IPS-15b (cell line): ENCODE results near the gene BICC1.

Experiments used
- H3K27me3 ChIP-seq: one replicate; pipeline ENCODE4 v1.6.1; 2013; ENCODE audit warnings: low read length; ENCODE audit not compliant: control insufficient read depth, insufficient read depth
- H3K36me3 ChIP-seq: one replicate; pipeline ENCODE4 v1.6.1; 2013; ENCODE audit warnings: low read length; ENCODE audit not compliant: control insufficient read depth, insufficient read depth
- H3K4me1 ChIP-seq: one replicate; pipeline ENCODE4 v1.6.1; 2013; ENCODE audit warnings: mild to moderate bottlenecking, low read length; ENCODE audit not compliant: control insufficient read depth, insufficient read depth
- H3K4me3 ChIP-seq: one replicate; pipeline ENCODE4 v1.5.1; 2013; ENCODE audit warnings: low read depth, low read length
- H3K9ac ChIP-seq: one replicate; pipeline ENCODE4 v1.6.1; 2013; ENCODE audit warnings: low read depth, mild to moderate bottlenecking, low read length
- H3K9me3 ChIP-seq: one replicate; pipeline ENCODE4 v1.6.1; 2013; ENCODE audit warnings: mild to moderate bottlenecking, low read length; ENCODE audit not compliant: control insufficient read depth, insufficient read depth

Gene BICC1

DNA sequence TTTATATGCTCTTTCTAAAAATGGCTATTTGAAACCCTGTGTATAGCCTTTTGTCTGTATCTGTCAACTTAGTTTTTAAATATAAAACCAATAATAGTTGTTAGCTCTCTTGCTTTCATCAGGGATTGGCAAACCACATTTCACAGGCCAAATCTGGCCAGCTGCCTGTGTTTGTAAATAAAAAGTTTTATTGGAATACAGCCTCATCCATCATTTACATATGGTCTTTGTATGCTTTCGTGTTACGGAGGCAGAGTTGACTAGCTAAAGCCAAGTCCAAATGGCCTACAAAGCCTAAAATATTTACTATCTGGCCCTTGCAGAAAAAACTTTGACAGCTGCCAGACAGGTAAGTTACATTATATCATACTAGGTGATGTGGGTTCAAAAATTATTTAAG, 235.0 kb downstream of the BICC1 start:
- Histone ChIP-seq H3K9ac (no peak overlapping the region), H3K36me3 (no peaks in the 10 kb centered on the region), H3K9me3 (no peaks in the 10 kb centered on the region), H3K27me3 (no peaks in the 10 kb centered on the region), H3K4me1 (peaks cover 8% of the 10 kb centered on the region), H3K4me3 (no peak overlapping the region)

DNA sequence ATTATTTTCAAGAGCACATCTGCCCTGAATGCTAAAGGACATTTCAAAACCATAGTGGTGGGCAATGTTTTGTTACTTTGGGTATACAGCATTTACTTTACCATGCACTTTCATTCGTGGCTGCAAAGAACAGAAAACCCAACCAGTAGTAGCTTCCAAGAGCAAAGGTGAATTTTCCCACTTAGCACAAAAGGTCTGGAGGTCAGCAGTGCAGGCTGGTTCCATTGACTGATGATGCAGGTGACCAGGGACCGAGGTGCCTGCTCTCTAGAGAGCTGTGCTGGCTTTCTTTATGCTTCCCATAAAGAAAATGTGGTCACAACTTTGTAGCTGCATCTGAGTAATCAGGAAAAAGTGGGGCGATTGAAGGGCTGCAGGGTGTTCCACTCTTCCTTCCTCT, 240.0 kb downstream of the BICC1 start:
- no peaks in the 10 kb centered on the region for H3K9me3 ChIP-seq
- H3K27me3 ChIP-seq = no peaks in the 10 kb centered on the region
- H3K4me3 ChIP-seq = no peak overlapping the region
- H3K36me3 ChIP-seq = no peaks in the 10 kb centered on the region
- no peaks in the 10 kb centered on the region for H3K4me1 ChIP-seq
- H3K9ac ChIP-seq = no peak overlapping the region

DNA sequence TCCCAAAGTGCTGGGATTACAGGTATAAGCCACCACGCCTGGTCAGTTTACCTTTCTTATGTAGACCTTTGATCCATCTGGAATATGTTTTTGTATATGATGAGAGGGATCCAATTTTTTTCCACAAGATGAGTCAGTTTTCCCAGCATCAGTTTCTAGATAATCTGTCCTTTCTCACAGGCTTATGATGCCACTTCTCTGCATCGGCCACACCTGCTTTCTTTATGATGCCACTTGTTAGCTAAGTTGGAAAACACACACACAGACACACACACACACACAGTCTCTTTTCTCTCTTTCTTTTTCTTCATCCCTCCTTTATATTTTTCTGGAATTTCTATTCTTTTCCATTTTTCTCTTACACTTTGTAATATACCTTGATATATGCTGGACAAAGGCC, 240.8 kb downstream of the BICC1 start:
- H3K9me3 ChIP-seq = no peaks in the 10 kb centered on the region
- no peaks in the 10 kb centered on the region for H3K4me1 ChIP-seq
- H3K9ac ChIP-seq = no peak overlapping the region
- no peak overlapping the region for H3K4me3 ChIP-seq
- H3K36me3 ChIP-seq = no peaks in the 10 kb centered on the region
- H3K27me3 ChIP-seq = no peaks in the 10 kb centered on the region

DNA sequence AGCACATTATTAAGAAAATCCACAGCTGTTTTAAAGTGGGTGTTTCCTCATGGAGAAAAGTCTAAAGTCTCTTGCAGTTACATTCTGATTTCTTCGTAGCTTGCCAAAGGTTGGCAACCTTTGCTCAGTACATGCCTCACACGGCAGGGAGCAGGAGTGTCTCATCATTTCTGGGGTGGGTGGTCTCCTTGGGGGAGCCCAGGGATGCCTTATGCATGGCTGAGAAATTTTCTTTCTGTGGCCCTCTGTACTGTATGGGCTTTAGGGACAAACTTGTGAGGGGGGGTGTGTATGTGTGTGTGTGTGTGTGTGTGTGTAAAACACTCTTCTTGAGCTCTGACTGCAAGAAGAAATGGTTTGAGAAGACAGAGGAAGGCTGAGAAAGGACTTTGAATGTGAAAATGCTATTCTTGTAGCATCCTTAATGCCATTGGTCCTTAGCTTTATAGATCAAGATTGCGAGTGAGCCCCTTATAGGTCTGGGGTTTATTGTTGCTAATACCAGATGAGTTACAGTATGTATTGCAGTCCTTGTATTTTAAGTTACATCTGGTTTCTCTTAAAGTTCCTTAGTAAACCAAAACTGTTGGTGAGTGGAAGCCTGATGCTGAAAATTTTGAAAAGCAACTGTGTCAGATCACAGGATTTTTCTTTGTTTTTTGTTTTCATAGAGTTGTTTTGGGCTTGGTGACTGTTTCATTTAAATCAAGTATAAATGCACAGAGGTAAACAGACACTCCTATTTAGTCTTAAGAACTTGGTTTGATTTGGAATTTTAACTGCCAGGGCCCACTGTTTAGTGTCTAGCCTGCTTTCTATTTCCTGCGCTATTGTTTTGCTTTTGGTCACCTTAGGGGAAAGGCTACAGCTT, 242.0 kb downstream of the BICC1 start:
- no peaks in the 10 kb centered on the region for H3K27me3 ChIP-seq
- H3K4me3 ChIP-seq = no peak overlapping the region
- H3K4me1 ChIP-seq = no peaks in the 10 kb centered on the region
- H3K9me3 ChIP-seq = no peaks in the 10 kb centered on the region
- H3K36me3 ChIP-seq = no peaks in the 10 kb centered on the region
- H3K9ac ChIP-seq = no peak overlapping the region

DNA sequence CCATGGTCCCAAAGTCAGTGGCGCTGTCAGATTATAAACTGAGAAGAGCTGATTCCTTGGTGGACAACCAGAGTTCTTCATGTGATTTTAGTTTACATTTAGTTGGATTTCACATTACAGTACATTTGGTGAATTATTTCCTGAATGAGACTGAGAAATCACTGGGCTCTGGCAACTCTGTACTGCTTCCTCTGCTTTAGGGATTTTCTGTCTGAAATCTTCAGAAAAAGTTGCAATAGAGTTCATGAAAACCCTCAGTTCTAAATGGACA, 242.6 kb downstream of the BICC1 start:
- H3K36me3 ChIP-seq = no peaks in the 10 kb centered on the region
- H3K9ac ChIP-seq = no peak overlapping the region
- H3K27me3 ChIP-seq = no peaks in the 10 kb centered on the region
- H3K4me3 ChIP-seq = no peak overlapping the region
- H3K4me1 ChIP-seq = no peaks in the 10 kb centered on the region
- no peaks in the 10 kb centered on the region for H3K9me3 ChIP-seq

DNA sequence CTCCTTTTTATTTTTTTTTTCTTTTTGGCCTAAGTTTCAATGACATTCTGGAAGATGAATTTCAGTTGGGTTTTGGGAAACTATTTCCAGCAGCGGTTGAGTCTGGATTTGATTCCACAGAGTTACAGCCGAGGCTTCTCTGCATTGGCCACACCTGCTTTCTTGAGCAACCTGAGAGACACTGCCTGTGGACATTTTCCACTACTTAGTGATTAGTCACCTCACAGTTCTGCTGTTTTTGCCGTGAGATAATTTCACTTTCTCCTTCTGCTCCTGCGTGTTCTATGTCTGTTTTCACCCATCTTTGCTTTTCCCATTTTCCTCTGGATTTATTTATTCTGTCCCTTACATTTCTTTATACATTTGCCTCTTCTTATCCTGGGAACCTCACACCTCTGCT, 243.0 kb downstream of the BICC1 start:
- no peaks in the 10 kb centered on the region for H3K36me3 ChIP-seq
- H3K4me1 ChIP-seq = no peaks in the 10 kb centered on the region
- H3K4me3 ChIP-seq = no peak overlapping the region
- no peaks in the 10 kb centered on the region for H3K9me3 ChIP-seq
- H3K27me3 ChIP-seq = no peaks in the 10 kb centered on the region
- H3K9ac ChIP-seq = no peak overlapping the region

DNA sequence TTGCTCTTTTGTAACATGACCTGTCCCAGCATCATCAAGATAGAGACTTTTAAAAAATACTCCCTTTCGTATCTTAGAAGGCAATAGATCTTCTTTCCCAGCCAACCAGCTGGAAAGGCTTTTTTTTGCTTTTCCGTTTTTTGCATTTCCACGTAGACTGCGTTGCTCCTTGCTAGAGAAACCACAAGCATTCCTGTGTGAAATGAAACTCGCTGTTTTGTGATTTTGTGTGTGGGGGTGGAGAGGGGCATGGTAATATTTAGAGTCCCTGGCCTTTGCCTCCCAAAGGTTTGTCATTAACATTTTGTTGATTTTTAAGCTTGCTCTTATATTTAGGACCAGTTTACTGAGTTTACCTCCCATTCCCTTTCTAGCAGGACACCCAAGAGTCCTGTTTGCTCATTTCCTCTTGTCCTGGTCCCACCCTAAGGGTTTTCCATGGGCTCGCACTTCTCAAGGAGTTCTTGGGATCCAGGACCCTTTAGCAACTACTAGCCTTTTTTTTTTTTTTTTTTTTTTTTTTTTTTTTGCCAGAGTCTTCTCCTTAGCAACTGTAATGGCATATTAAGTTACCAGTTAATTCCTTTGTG, 243.6 kb downstream of the BICC1 start:
- Histone ChIP-seq H3K4me3 (no peak overlapping the region), H3K27me3 (no peaks in the 10 kb centered on the region), H3K9me3 (no peaks in the 10 kb centered on the region), H3K36me3 (no peaks in the 10 kb centered on the region), H3K4me1 (no peaks in the 10 kb centered on the region), H3K9ac (no peak overlapping the region)

DNA sequence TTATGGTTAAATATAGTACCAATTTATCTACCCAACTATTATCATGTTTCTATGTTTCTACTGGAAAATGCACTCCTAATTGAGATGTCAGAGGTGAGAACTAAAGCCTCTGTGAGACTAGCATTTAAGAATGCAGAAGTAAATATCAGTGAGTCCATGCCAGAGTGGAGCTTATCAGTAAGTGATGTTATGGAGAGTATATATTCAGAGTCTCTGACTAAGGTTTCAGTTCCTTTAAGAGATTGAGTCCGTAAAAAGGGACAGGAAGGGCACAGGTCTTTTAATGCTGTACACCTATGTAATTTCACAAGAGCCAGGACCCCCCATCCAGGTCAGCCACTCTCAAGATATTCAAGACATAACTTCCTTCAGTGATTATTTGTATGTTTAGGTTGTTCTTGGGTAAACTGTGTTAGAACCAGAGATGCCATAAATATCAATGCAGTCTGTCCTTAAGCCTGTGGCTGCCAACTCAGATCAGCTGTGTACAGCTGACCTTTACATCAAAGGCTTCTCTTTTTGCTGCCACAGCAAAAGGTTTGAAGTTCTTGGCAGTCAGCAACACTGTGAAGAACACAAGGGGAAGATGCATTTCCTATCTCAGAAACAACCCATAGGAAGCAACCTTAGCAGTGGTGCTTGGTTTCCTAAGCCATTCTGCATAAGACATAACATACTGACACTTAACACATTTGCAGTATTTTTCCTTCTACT, 244.8 kb downstream of the BICC1 start:
- Histone ChIP-seq H3K4me1 (no peaks in the 10 kb centered on the region), H3K36me3 (no peaks in the 10 kb centered on the region), H3K27me3 (no peaks in the 10 kb centered on the region), H3K9ac (no peak overlapping the region), H3K4me3 (no peak overlapping the region), H3K9me3 (no peaks in the 10 kb centered on the region)

DNA sequence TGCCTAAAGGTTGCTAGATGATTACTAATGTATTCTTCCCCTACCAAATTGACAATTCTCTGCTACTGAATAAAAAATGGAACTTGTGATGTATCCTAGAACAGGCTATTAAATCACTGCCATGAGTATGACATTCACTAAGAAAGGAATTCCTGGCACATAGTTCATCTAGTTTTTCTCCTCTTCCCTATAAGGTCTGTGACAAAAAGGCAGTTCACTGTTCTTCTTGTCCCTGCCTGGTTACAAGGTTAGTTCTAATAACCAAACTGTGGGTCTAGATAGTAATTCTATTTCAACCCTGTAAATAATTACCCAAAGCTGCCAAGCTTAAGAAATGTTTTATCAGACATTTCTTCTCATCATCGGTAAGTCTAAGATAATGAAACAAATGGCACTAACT, 245.6 kb downstream of the BICC1 start:
- Histone ChIP-seq H3K9me3 (no peaks in the 10 kb centered on the region), H3K9ac (no peak overlapping the region), H3K36me3 (no peaks in the 10 kb centered on the region), H3K4me3 (no peak overlapping the region), H3K27me3 (no peaks in the 10 kb centered on the region), H3K4me1 (no peaks in the 10 kb centered on the region)

DNA sequence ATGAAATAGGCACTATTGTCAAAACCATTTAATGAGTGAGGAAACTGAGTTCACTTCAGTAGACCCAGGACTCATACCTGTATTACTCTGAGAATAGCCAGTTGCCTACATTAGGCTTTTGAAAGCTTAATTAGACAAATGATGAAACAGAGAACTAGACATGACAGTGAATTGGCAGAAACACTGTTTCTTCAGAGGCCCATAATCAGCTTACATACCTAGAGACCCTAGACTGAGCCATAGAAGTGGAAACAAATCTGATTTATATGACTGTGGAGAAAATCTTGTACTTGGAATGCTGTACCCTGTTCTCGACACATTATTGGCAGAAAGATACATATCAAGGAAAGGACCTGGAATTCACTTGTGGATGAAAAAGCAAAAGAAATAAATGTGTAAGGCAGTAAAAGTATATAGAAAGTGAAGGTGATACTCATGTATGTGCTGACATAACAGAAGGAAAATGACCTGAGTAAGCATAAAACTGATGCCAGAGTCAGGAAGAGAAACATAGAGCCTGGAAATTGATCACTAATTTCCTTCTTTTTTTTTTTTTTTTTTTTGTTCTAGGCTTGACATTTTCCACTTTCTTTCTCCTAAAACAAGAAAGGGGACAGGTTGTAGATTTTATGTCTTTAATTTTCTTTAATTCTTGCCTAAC, 251.5 kb downstream of the BICC1 start:
- H3K9me3 ChIP-seq = no peaks in the 10 kb centered on the region
- no peak overlapping the region for H3K9ac ChIP-seq

DNA sequence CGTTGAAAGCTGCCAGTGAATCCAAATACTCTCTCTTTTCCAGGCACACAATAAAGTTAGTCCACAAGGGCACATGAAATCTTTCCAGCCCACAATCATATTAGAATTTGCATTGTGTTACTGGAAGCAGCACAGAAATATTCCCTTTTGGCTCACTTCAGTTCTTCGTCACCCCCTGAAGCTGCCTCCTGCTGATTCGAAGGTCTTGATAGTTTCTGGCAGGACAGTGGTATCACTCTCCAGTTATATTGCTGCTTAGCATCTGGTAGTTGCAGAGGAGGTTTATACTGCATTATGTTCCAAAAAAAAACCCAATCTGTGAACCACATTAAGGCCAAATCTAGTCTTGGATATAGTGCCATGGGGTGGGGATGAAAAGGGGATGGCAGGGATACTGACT, 253.2 kb downstream of the BICC1 start:
- Histone ChIP-seq H3K4me1 (no peaks in the 10 kb centered on the region), H3K36me3 (no peaks in the 10 kb centered on the region), H3K27me3 (no peaks in the 10 kb centered on the region)

More for the DNA sequence above, 251.5 kb downstream of the BICC1 start:
- Histone ChIP-seq H3K4me1 (no peaks in the 10 kb centered on the region), H3K27me3 (no peaks in the 10 kb centered on the region), H3K4me3 (no peak overlapping the region), H3K36me3 (no peaks in the 10 kb centered on the region)

More for the DNA sequence above, 253.2 kb downstream of the BICC1 start:
- Histone ChIP-seq H3K4me3 (no peak overlapping the region), H3K9ac (no peak overlapping the region), H3K9me3 (no peaks in the 10 kb centered on the region)
